ENCODE measurements around the gene ISM2.

DNA sequence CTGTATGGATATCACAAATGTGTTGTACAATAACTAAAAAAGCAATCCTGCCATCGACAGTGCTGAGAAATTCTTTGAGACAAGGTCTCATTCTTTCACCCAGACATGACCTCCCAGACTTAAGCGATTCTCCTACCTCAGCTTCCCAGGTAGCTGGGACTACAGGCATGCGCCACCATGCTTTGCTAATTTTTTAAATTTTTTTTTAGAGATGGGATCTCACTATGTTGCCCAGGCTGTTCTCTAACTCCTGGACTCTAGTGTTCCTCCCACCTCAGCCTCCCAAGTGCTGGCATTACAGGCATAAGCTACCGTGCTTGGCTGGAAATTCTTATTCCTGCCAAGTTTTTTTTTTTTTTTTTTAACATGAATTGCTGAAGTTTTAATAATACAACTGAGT is 58.8 kb downstream of the ISM2 start:
- TF ChIP-seq, protein P1, sequence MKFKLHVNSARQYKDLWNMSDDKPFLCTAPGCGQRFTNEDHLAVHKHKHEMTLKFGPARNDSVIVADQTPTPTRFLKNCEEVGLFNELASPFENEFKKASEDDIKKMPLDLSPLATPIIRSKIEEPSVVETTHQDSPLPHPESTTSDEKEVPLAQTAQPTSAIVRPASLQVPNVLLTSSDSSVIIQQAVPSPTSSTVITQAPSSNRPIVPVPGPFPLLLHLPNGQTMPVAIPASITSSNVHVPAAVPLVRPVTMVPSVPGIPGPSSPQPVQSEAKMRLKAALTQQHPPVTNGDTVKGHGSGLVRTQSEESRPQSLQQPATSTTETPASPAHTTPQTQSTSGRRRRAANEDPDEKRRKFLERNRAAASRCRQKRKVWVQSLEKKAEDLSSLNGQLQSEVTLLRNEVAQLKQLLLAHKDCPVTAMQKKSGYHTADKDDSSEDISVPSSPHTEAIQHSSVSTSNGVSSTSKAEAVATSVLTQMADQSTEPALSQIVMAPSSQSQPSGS (CRISPR knock-in tag; IDR thresholded peaks at IDR 0.05), result no peak
- TF ChIP-seq POLR2A (IDR thresholded peaks at IDR 0.05; ENCODE audit: insufficient read depth in 1 of 2, low read depth in 2 of 2, low read length in 2 of 2) (no peak), SAFB2 (CRISPR knock-in tag; IDR thresholded peaks at IDR 0.05; ENCODE audit: borderline replicate concordance, low read depth) (no peak), ZNF354B (CRISPR knock-in tag; IDR thresholded peaks at IDR 0.05) (no peak), GABPB1 (CRISPR knock-in tag; IDR thresholded peaks at IDR 0.05) (no peak)

Data from HepG2 (cell line).